K562 (cell line): ENCODE data around the gene MBOAT1.

ENCODE experiments used
- BRD9 ChIP-seq: fragments of 450-650 bp; IDR thresholded peaks from 2 replicates; pipeline ENCODE4 v1.6.1; 2018; ENCODE audit warnings: low read depth; ENCODE audit not compliant: partially characterized antibody
- EZH2 ChIP-seq: IDR thresholded peaks from 2 replicates; pipeline ENCODE4 v1.6.1; 2012; ENCODE audit warnings: low read depth, mild to moderate bottlenecking, inconsistent platforms, low read length, borderline replicate concordance
- NFE2 ChIP-seq: IDR thresholded peaks from 2 replicates; pipeline ENCODE4 v1.6.1; 2014; ENCODE audit warnings: antibody characterized with exemption, low read depth
- POLR2A ChIP-seq: fragments of 450-650 bp; conservative IDR thresholded peaks from 2 replicates; pipeline ENCODE4 v1.6.1; 2016
- POLR2AphosphoS2 ChIP-seq: IDR thresholded peaks from 2 replicates; pipeline ENCODE4 v1.6.1; 2012; ENCODE audit warnings: low read length, improper control_type of control experiment
- SETDB1 ChIP-seq: IDR thresholded peaks from one replicate; pipeline ENCODE4 v1.6.1; 2012; ENCODE audit warnings: low read length, control low read depth, inconsistent platforms
- SP1 ChIP-seq: sonication (generic); formaldehyde crosslinking; IDR thresholded peaks from 2 replicates; pipeline ENCODE4 v1.8.1; 2022; ENCODE audit warnings: mild to moderate bottlenecking, missing genetic modification reagents
- SPI1 ChIP-seq: IDR thresholded peaks from 2 replicates; pipeline ENCODE4 v1.6.1; 2011; ENCODE audit warnings: low read depth, low read length, control low read depth, borderline replicate concordance
- ZNF217 ChIP-seq: sonication (generic); formaldehyde crosslinking; IDR thresholded peaks from 2 replicates; pipeline ENCODE4 v1.8.0; 2022; ENCODE audit warnings: mild to moderate bottlenecking, missing genetic modification reagents
- ZNF263 ChIP-seq: sonication (generic); formaldehyde crosslinking; IDR thresholded peaks from 2 replicates; pipeline ENCODE4 v1.8.0; 2022; ENCODE audit warnings: mild to moderate bottlenecking, missing genetic modification reagents, borderline replicate concordance
- ZNF696 ChIP-seq: fragments of 250-450 bp; sonication (Bioruptor Pico); conservative IDR thresholded peaks from 2 replicates; pipeline ENCODE4 v1.4.0; 2020; ENCODE audit warnings: mild to moderate bottlenecking, moderate library complexity
- TF ChIP-seq, protein P1 (sequence below), 3 experiments: IDR thresholded peaks in 2 of 3; conservative IDR thresholded peaks in 1 of 3; 2 replicates each; pipeline ENCODE4 v1.5.1; 2011 to 2012; ENCODE audit warnings: low read length in 3 of 3, mild to moderate bottlenecking in 3 of 3, control low read depth in 2 of 3, improper control_type of control experiment in 1 of 3, inconsistent platforms in 1 of 3, low read depth in 1 of 3, mixed read lengths in 1 of 3, moderate library complexity in 1 of 3; ENCODE audit not compliant: insufficient read depth in 2 of 3
- TF ChIP-seq, protein P2 (sequence below): sonication (generic); formaldehyde crosslinking; IDR thresholded peaks from 2 replicates; pipeline ENCODE4 v1.8.0; 2022; ENCODE audit warnings: mild to moderate bottlenecking, missing genetic modification reagents

DNA sequence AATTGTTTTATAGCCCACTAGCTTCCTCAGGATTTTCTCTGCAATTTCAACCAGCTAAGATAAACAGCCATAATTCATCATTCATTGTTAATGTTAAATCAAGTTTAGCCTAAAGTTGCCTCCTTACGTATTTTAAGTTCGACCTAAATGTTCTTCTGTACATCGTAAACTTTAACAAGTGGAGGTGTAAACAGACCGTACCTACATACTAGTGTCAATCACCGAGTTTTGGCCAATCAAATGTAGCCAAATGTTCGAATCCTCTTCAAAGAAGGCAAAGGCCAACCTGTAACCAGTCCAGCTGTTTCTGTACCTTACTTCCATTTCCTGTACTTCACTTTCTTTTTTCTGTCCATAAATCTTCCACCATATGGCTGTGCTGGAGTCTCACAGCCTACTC, 13.5 kb downstream of the MBOAT1 start:
- no peak for TF ChIP-seq ZNF696 (CRISPR knock-in tag)
- no peak for TF ChIP-seq POLR2AphosphoS2
- TF ChIP-seq ZNF263 (CRISPR knock-in tag), result no peak
- TF ChIP-seq, protein P1, sequence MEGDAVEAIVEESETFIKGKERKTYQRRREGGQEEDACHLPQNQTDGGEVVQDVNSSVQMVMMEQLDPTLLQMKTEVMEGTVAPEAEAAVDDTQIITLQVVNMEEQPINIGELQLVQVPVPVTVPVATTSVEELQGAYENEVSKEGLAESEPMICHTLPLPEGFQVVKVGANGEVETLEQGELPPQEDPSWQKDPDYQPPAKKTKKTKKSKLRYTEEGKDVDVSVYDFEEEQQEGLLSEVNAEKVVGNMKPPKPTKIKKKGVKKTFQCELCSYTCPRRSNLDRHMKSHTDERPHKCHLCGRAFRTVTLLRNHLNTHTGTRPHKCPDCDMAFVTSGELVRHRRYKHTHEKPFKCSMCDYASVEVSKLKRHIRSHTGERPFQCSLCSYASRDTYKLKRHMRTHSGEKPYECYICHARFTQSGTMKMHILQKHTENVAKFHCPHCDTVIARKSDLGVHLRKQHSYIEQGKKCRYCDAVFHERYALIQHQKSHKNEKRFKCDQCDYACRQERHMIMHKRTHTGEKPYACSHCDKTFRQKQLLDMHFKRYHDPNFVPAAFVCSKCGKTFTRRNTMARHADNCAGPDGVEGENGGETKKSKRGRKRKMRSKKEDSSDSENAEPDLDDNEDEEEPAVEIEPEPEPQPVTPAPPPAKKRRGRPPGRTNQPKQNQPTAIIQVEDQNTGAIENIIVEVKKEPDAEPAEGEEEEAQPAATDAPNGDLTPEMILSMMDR (IDR thresholded peaks at IDR 0.05 in 2 of 3, conservative IDR thresholded peaks at IDR 0.05 in 1 of 3; ENCODE audit: insufficient read depth in 2 of 3, low read depth in 1 of 3, low read length in 3 of 3), result no peak
- TF ChIP-seq, protein P2, sequence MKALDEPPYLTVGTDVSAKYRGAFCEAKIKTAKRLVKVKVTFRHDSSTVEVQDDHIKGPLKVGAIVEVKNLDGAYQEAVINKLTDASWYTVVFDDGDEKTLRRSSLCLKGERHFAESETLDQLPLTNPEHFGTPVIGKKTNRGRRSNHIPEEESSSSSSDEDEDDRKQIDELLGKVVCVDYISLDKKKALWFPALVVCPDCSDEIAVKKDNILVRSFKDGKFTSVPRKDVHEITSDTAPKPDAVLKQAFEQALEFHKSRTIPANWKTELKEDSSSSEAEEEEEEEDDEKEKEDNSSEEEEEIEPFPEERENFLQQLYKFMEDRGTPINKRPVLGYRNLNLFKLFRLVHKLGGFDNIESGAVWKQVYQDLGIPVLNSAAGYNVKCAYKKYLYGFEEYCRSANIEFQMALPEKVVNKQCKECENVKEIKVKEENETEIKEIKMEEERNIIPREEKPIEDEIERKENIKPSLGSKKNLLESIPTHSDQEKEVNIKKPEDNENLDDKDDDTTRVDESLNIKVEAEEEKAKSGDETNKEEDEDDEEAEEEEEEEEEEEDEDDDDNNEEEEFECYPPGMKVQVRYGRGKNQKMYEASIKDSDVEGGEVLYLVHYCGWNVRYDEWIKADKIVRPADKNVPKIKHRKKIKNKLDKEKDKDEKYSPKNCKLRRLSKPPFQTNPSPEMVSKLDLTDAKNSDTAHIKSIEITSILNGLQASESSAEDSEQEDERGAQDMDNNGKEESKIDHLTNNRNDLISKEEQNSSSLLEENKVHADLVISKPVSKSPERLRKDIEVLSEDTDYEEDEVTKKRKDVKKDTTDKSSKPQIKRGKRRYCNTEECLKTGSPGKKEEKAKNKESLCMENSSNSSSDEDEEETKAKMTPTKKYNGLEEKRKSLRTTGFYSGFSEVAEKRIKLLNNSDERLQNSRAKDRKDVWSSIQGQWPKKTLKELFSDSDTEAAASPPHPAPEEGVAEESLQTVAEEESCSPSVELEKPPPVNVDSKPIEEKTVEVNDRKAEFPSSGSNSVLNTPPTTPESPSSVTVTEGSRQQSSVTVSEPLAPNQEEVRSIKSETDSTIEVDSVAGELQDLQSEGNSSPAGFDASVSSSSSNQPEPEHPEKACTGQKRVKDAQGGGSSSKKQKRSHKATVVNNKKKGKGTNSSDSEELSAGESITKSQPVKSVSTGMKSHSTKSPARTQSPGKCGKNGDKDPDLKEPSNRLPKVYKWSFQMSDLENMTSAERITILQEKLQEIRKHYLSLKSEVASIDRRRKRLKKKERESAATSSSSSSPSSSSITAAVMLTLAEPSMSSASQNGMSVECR, result no peak
- no peak for TF ChIP-seq ZNF217 (CRISPR knock-in tag)
- TF ChIP-seq POLR2A, result no peak
- TF ChIP-seq SETDB1, result no peak
- no peak for TF ChIP-seq EZH2
- TF ChIP-seq SPI1, result no peak
- no peak for TF ChIP-seq SP1 (CRISPR knock-in tag)
- TF ChIP-seq NFE2, result no peak
- TF ChIP-seq BRD9, result no peak
